NCI-H2107 treated with DMSO at 0.1 percent for 48 hours (cell line): ENCODE data around the gene RBM17.
"Not testable (repeated sequence)": the region's sequence is repeated elsewhere in the genome, so short reads cannot be mapped to it uniquely, and the experiment has no call there.

ENCODE experiments used
- DNase-seq: peaks from one replicate; lab custom pipeline; 2025; ENCODE audit not compliant: unreplicated experiment; lab: John Stamatoyannopoulos, UW

RBM17 gene

DNA sequence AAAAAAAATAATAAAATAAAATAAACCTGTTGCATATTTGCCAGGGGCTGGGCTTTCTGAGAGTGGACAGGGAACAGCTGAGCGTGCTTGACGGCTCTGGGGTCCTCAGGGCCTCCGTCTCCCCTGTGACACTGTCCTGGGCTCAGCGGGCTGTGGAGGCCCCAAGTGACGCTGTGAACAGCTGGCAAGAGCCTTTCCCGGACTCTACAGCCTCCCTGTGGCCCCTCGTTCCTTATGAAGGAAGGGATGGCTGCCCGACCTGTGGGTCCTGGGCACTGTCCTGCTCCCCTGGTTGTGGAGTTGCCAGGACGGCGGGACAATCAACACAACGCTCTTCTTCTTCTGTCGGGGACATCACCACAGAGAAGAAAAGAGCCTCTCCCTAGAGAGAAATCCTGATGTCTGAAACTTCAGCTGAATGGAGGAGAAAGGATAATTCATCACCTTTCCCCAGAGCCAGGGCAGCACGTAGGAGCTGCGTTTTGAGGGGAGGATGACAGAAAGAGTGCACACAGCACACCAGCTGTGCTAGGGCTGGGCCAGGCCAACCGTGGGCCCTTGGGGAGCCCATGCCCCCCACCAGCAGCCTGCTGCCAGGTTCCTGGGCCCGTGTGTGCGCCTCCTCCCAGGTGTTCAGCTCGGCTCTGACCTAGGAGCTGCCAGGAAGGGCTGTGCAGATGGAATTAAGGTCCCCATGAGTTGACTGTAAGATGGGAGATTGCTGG lies 45.4 kb downstream of the RBM17 start:
- no peak for DNase-seq

- no peak for DNase-seq
Observed at GRCh38 chr10:6135039-6135438, 46.2 kb downstream of the RBM17 start.

DNA sequence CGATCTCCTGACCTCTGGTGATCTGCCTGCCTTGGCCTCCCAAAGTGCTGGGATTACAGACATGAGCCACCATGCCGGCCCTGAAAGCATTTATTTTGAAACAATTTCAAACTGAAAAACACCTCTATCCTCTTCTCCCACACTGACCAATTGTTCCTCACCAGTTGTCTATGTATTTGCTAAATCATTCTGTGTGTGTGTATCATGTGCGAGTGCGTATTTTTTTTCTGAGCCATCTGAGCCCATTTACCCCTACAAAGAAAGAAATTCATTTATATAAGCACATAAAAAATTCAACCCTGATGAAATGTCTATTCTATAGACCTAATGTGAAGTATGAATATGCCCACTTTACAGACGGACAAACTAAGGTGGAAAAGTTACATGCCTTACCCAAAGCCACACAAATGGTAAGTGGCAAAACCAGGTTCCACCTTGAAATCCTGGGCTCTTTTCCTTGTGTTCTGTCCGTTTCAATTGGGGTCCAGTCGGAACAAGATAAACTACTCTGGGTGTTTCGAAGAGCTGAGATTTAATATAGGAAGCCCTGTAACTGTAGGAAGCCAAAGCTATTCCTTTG lies 46.8 kb downstream of the RBM17 start:
- no peak for DNase-seq

DNA sequence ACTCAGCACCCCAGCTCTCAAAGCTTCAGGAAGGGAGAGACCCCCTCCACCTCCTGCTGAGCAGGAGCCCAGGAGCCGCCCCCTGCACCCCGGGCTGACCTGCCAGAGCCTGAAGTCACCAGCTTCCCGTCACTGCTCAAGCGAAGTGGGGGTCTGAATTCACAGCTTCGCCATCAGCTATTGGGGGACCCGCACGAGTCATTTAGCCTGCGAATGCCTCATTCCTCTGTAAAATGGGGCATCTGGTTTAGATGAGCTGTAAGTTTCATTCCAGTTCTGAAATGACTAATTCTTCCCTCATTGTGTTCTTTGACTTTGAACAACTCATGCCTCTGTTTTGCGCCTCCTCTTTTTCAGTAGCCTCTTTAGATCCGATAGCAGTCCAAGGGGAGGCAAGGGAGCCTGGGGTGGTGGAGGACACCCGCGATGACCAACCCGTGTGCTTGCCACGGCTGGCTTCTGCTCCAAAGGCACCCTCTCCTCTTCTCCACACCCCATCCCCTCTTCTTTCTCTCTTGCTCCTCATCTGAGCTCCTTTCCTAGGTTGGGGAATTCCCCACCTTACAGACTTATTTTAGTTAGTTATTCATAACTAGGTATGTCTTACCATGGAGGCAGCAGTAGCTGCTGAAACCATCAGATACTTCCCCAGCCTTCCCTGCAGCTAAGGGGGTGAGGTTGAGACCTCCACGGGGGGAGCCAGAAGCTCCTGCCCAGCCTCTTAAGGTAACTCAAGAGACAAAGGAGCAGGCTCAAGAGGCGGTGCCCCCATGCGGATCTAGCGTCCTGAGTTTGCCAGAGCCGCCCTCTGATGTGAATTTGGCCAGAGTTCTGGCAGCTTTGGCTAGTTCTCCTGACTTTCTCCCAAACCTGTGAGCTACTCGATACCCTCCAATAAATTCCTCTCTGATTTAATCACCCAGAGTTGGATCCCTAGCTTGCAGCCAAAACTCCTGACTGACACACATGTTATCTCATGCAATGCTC lies 47.7 kb downstream of the RBM17 start:
- no peak for DNase-seq

- no peak for DNase-seq
Observed at GRCh38 chr10:6138456-6138855, 49.6 kb downstream of the RBM17 start.

GRCh38 chr10:6139470-6139869 lies 50.6 kb downstream of the RBM17 start:
- no peak for DNase-seq

GRCh38 chr10:6140141-6140841 lies 51.5 kb downstream of the RBM17 start:
- peak; percentile 5 for DNase-seq

GRCh38 chr10:6140965-6141295 lies 52.1 kb downstream of the RBM17 start:
- DNase-seq, result no peak

DNA sequence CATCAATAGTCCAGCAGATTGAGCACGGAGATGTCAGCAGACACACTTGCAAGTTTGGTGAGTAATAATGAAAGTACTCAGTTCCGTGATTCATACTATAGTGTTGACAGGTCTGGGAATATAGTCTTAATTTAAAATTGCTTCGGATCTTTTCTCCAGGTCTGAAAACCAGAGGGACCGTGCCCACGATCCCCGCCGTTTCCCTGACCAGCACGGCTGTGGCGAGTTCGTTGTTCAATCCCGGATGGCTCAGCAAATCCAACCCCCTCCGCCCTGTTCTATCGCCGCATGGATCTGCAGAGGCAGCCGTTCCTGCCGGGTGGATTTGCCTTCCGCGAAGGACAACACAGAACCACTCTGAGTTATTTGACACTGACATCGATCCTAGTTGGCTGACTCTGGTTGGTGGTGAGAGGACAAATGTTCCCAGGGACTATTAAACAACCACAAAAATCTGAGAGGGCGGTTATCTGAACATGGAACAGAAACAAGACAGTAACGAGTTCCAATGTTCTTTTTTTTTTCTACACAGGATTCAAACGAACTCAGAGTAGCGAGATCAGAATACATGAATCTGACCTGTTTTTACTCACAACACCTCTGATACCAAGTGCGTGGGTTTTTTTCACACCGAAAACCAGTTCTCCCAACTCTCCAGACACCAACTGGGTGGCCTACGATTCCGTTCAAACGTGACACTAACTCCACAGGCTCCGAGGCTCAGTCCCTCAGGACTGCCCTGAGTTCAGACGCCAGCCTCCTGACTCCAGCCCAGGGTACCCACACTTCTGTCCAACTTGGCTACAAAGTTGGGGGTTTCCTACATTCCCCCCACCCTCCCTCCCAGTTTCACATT lies 52.7 kb downstream of the RBM17 start:
- DNase-seq, result peak; percentile 59

DNA sequence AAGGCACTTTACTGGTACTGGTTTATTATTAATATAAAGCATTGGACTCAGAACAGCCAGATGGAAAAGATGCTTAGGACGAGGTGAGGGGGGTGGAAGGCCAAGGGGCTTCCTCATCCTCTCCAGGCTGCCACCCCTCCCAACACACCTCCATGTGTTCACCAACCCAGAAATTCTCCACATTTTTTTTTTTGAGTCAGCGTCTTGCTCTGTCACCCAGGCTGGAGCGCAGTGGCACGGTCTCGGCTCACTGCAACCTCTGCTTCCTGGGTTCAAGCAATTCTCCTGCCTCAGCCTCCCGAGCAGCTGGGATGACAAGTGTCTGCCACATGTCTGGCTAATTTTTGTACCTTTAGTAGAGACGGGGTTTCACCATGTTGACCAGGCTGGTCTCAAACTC lies 53.4 kb downstream of the RBM17 start:
- DNase-seq, result not testable (repeated sequence)

GRCh38 chr10:6142644-6143043 lies 53.8 kb downstream of the RBM17 start:
- DNase-seq, result no peak

- DNase-seq, result no peak
Observed at GRCh38 chr10:6143181-6143580, 54.3 kb downstream of the RBM17 start.

DNA sequence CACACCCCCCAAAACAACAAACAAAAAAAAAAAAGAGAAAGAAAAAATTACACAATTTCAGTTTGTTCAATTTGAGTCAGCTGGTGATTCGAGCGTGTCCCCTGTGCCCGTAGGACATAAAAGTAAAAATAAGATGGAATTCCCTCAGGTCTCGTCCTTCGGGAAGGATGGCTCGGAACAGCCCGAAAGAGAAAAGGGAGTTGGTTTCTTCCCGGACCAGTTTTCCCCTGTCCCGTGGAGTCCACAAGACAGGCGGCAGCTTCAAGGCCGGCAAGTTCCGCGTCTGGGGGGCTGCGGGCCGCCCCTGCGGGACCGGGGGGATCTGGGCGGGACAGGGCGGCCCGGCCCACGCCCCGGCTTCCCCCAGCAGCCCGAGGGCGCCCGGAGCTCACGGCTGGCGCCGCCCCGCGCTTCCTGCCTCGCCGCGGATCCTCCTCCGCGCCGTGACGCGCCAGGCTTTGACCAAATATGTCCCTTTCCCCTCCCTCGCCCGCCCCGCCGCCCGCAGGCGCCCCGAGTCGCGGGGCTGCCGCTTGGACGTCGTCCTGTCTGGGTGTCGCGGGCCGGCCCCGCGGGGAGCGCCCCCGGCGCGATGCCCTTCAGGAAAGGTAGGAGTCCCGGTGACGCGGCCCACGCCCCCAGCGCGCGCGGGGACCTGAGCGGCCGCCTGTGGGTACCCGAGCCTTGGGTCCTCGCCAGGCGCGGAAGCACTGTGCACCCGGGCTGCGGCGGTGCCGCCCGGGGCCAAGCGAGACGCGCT lies 55.8 kb downstream of the RBM17 start:
- DNase-seq, result no peak

- DNase-seq, result no peak
Observed at GRCh38 chr10:6145166-6145987, 56.5 kb downstream of the RBM17 start.

GRCh38 chr10:6146013-6146785 lies 57.4 kb downstream of the RBM17 start:
- no peak for DNase-seq

- no peak for DNase-seq
Observed at GRCh38 chr10:6146921-6147320, 58.1 kb downstream of the RBM17 start.

GRCh38 chr10:6148251-6148701 lies 59.4 kb downstream of the RBM17 start:
- no peak for DNase-seq

DNA sequence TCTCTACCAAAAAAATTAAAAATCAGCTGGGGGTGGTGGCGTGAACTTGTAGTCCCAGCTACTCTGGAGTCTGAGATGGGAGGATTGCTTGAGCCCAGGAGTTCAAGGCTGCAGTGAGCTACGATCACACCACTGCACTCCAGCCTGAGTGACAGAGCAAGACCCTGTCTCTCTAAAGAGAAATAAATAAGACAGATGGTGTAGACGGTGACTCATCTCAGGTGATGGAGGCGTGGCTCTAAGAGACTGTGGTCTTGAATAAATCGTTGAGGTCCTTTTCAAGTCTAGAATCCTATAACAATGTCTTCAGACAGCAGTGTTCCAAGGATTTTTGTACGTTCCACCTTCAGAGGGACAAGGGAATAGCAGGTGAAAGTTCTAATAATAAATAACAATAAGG lies 60.1 kb downstream of the RBM17 start:
- no peak for DNase-seq
